HG03066 (cell line): Measurements from ENCODE around the gene GRM4.
"Not testable (repeated sequence)": the region's sequence is repeated elsewhere in the genome, so short reads cannot be mapped to it uniquely, and the experiment has no call there.

Source experiments
- ATAC-seq: cut with Tn5 transposase; IDR thresholded peaks from one replicate; pipeline ENCODE4 v1.9.1; 2021; ENCODE audit warnings: low read depth; ENCODE audit not compliant: unreplicated experiment

The GRM4 gene

DNA sequence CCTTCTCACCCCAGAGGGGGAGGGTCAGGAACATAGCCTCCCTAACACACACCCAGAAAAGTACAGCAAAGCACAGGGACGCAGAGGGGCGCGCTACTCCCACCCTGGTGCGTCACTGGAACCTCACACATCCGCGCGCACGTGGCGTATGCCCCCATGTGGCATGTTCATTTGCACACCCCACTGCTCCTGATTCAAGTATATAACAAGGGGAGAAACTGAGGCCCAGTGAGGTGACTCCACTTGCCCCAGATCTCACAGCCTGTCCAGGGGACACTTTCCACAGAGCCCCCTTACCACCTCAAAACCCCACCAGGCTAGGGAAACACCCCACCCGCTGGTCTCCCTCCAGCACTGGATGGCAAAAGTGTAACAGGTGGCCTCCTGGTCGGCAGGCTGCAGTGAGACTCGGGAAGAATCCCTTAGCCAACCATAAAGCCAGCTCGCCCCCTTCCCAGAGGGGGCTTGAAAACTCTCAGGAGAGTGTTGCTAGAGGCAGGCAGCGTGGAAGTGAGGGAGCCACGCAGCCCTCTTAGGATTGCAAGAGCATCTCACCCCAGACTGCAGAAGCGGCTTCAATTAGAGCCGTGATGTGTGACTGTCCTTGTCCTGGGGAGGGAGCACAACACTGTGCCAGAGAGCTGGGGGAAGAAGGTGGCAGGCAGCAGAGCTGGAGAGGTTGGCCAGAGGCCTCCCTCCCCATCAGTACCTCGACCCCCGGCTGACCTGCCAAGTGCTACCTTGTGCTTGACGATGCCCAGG lies at the start of gene GRM4:
Gene GRM4, minus strand, starts transcription at position 67 of the 762 bp plus-strand sequence. CDS start 12,591 bp downstream, outside the sequence.
- no peak for ATAC-seq

DNA sequence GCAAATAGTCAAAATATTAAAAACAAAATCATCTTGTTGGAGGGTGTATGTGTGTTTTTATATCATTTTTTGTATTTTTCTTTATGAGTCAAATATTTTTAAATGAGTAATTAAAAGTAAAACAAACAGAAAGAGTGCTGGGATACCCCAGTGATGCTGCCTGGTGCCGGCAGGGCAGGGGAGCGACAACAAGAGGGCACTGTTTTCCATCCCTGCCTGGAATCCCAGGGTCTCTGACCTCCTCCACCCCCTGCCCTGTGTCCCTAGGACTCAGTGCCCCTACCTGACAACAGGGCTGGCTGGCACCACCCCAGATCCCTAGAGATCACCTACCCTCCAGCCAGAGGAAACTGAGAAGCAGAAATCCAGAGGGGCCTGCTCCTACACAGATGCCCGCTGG lies 48.9 kb upstream of the GRM4 start:
- ATAC-seq, result no peak

DNA sequence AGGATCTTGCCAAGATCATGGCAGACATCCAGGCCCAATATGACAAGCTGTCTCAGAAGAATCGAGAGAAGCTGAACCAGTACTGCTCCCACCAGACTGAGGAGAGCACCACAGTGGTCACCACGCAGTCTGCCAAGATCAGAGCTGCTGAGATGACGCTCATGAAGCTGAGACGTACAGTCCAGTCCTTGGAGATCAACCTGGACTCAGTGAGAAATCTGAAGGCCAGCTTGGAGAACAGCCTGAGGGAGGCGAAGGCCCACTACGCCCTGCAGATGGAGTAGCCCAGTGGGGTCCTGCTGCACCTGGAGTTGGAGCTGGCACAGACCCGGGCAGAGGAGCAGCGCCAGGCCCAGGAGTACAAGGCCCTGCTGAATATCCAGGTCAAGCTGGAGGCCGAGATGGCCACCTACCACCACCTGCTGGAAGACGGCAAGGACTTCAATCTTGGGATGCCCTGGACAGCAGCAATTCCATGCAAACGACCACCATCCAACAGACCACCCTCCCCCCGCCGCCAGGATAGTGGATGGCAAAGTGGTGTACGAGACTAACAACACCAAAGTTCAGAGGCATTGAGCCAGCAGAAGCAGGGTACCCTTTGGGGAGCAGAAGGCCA lies 44.7 kb upstream of the GRM4 start:
- ATAC-seq, result no peak

DNA sequence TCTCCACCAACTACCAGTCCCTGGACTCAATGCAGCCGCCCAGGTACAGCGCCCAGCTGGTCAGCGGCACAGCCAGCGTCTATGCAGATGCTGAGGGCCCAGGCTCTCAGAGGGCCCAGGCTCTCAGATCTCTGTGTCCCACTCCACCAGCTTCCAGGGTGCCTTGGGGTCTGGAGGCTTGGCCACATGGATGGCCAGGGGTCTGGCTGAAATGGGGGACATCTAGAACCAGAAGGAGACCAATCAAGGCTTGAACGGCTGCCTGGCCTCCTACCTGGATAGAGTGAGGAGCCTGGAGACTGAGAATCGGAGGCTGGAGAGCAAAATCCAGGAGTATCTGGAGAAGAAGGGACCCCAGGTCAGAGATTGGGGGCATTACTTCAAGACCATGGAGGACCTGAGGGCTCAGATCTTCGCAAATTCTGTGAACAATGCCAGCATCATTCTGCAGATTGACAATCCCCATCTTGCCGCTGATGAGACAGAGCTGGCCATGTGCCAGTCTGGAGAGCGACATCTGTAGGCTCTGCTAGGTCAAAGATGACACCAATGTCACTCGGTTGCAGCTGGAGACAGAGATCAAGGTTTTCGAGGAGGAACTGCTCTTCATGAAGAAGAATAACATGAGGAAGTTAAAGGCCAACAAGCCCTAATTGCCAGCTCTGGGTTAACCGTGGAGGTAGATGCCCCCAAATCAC lies 44.1 kb upstream of the GRM4 start:
- ATAC-seq, result no peak

DNA sequence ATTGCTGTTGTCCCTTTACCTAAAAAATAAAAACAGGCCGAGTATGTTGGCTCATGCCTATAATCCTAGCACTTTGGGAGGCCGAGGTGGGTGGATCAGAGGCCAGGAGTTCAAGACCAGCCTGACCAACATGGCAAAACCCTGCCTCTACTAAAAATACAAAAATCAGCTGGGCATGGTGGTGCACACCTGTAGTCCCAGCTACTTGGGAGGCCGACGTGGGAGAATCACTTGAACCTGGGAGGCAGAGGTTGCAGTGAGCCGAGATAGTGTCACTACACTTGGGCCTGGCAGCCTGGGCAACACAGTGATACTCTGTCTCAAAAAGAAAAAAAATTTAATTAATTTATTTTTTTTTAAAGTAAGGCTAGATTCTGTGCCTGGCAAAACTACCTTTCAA lies 38.8 kb upstream of the GRM4 start:
- not testable (repeated sequence) for ATAC-seq

DNA sequence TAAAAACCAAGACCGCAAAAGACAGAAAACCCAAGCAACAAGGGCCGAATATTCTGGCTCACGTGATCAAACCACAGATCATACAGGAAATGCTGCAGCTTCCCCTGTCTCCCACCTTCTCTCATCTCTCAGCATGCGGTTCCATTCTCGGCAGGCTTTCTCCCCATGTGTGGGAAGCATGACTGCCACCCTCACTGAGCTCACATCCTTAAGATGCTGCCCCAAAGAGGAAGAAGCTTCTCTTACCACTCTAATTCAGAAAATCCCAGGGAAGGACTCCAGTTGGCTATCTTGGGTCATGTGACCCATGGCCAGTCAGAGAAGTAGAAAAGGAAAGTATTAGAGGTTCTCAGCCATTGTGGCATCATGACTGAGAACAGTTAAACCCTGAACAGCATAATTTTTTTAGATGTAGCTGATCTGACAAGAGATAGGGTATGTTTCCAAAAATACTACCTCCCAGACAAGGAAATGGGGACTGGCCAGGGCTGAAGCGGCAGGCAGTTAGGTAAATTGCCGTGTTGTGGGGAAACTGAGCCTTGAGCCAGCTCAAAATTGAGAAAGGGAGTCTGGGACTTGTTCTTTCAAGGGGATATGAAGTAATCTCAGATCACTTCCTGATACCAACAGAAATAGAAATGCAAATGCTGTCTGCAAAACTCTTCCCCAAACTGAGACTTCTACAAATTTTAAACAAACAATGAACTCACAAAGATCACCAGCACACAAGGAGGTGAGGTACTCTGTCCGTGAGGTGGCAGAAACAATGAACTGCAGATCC lies 37.1 kb upstream of the GRM4 start:
- ATAC-seq, result no peak

DNA sequence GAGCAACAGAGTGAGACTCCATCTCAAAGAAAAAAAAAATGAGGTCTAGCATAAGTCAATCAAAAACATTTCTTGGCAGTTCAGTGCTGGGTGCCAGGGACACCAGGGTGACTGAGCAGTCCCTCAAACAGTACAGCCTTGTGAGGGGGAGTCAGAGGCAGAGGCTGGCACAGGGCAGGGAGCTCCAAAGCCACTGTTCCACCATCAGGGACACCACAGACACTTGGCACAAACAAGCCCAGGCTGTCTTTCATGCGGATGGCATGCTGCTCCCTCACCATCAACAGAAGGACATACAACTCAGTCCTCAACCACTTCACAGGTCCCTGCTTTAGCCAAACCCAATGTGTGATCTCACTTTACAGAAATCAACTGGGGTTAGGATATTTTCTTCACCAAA lies 36.0 kb upstream of the GRM4 start:
- no peak for ATAC-seq

DNA sequence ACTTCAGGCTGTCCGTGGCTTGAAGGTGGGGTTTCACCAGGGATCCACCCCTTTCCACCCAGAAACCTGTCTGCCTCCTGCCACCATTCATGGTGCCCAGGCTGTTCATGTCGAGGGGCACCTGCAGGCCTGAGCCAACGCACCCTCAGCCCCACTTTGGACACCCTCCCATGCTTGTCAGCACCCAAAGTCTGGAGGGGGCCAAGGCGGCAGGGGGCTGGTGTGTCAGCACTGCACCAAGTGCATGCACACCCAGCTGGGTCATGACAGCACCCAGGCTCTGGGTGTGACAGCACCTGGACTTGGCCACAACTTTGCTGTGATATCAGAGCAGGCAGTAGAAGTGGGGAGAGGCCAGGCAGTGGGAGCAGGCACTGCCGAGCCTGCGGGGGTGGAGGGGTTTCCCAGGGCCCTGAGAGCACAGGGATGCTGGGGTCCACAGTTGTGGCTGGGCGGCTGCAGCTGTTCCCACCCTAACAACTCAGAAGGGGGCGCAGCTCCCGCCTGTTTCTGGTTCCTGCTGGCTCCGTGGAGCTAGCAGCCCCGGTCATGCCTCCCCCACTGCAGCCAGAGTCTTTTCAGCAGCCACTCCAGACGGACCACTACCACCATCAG lies 33.3 kb upstream of the GRM4 start:
- no peak for ATAC-seq

DNA sequence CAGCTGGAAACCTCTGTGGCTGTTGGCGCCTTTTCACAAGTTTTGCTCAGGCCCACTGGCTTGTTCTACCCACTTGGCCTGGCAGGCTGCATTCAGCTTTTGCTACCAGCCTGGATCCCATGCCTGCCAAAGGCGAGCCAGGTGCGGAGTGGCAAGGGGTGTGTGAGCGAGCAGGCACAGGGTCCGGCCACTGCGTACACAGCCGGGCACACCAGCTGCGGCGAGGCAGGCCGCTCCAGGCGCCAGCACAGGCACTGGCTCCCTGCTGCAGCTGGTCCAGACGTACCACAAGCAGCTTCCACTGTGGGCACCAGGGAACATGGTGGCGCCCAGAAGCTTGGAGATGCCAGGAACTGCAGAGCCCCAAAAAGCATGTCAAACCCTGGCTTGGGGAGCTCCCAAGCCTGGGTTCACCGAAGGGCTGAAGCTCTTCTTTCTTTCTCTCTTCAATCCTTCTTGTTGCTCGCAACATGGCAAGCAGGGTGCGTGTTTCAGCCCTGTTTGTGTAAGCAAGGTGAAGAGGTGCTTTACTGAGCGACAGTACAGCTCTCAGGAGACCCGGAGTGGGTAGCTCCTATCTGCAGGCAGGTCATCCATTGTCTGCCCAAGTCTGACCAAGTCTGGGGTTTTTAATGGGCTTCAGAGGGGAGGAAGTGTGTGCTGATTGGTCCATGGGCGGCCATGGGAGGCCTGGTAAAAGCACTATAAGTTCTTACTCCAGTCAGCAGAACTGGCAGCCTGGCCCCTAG lies 32.6 kb upstream of the GRM4 start:
- ATAC-seq, result no peak

DNA sequence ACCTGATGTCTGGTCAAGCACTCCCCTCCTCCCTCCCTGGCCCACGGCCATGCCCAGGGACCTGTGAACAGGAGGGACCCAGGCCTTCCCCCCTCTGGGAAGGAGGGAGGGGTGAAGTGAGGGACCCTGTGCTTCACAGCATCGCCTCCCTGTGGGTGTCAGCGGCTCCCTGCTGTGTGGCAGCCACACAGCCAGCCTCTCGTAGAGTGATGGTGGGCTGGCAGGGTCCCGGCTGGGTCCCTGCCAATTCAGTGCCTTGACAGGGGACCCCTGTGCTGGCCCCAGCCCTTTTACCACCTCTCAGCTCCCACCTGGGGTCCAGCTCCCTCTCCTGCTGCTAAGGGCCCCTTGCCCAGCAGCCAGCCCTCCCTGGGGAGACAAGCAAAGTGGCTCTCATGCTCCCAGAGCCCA lies 31.3 kb upstream of the GRM4 start:
- ATAC-seq, result no peak

DNA sequence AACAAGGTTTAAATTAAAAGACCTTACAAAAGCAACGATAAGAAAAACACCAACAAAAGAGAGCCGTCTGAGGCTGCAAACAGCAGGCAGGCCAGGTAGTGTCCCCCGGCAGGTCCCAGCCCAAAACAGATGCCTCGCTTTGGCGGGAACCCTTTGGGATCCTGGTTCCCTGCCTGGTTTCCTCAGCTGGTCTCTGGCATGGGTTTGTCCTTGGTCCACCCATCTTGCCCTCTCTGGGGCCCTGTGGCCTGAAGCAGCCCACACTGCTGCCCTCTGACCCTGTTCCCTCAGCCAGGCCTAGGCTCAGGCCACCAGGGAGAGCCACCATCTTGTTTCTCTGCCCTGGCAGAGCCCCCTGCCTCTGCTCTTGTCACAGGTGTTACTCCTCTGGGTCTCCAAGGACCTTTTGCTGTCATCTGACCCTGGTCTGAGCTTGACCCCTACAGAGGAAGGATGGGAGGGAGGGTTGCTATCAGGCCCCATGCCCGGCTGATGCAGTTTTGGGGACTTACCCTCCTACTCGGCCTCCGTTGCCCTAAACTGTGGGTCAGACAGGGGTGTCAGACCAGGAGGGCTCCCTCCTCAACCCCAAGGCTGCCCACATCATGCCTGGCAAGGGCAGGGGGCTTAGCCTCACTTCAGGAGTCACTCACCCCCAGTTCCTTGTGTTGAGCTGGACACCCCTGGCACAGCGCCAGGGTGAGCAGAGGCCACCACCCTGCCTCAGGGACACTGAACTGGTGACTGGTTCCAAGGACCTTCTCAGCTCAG lies 30.6 kb upstream of the GRM4 start:
- no peak for ATAC-seq

DNA sequence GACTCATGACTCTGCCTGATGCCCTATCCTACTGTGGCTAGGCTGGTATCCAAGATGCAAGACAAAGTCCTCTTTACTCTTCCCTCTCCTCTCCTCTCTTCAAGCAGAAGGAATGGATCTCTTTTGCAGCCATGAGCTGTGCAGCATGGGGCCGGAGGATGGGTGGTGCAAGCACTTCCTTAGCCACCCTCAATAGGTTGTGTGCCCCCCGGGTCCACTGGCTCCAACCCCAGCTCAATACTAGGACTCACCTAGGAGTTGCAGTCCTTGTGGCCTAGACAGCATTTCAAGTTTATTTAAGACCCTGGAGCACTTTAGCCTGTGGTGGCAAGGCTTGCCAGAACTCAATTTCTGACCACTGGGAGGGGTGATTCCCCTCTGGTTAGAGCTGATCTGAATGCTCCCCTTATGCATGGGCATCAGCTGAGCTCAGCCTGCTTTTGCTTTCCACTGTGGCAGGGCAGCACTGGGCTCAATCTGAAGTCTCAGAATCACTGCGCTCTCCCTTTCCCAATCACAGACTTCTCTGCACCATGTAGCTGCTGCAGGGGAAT lies 29.0 kb upstream of the GRM4 start:
- ATAC-seq, result no peak

DNA sequence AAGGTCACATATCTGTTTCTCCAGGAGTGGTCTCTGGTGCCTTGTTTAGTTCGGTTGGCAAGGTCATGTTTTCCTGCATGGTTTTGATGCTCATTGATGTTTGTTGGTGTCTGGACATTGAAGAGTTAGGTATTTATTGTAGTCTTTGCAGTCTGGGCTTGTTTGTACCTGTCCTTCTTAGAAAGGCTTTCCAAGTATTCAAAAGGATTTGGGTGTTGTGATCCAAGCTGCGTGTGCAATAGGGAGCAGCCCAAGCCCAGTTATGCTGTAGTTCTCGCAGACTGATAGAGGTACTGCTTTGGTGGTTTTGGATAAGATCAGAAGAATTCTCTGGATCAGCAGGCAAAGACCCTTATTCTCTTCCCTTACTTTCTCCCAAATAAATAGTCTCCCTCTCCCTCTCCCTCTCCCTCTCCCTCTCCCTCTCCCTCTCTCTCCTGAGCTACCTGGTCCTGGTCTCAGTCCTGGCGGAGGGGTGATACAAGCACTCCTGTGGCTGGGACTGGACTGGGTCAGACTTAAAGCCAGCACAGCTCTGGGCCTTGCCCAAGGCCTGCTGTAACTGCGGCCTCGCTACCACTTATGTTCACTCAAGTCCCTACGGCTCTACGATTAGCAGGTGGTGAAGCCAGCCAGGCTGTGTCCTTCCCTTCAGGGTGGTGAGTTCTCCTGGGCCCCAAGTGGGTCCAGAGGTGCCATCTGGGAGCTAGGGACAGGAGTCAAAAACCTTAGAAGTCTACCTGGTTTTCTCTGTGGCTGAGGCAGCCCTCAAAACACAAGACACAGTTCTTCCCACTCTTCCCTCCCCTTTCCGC lies 27.3 kb upstream of the GRM4 start:
- no peak for ATAC-seq

DNA sequence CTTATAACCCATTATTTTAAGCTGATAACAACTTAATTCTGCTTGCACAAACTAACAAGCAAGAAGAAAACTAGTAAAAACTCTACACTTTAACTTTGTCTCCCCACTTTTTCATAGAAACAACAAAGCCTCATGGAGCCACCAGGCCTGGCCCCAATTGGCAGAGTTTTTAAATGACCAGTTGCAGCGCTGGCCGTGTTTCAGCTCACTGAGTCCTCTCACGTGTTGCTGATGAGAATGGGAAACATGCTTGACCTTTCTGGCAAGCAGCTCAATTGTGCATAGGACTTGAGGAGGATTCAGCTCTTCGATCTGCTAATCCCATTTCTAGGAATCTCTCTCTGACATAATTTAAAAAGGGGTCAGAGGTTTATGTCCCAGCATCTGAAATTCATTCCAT lies 24.5 kb upstream of the GRM4 start:
- no peak for ATAC-seq

DNA sequence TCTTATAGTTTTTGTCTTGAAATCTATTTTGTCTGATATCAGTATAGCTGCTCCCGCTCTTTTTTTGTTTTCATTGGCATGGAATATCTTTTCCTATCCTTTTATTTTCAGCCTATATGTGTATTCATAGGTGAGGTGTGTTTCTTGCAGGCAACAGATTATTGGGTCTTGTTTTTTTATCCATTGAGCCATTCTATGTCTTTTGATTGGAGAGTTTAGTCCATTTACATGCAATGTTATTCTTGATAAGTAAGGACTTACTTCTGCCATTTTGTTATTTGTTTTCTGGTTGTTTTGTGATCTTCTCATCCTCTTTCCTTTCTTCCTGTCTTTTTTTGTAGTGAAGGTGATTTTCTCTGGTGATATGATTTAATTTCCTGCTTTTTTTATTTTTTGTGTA lies 24.0 kb upstream of the GRM4 start:
- no peak for ATAC-seq

DNA sequence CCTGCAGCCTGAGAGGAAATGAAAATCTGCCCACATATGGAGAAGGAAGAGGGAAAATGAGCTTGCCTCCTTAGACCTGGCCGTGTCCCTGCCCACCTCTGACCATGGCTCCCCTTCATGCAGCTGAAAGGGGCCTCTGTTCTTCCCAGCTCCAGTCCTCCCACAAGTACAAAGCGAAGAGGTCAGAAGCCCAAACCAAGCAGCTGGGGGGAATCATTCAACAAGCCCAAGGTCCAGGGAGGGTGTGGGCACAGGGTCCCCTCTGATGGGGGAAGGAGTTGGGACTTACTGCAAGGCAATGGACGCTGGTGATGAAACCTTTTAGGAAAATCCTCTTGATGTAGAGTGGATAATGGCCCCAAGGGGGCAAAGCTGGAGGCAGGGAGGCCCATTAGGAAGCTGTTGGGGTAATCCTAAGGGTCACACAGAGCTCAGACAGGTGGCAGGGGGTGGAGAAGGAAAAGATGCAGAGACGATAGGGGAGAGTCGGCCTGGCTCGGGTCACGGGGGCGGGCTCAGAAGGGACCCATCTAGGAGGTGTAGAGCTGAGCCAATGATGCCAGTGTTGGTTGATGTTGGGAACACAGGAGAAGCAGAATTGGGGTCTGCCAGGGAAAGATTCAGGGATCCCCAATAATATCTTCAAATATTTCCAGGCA lies 16.1 kb upstream of the GRM4 start:
- no peak for ATAC-seq

DNA sequence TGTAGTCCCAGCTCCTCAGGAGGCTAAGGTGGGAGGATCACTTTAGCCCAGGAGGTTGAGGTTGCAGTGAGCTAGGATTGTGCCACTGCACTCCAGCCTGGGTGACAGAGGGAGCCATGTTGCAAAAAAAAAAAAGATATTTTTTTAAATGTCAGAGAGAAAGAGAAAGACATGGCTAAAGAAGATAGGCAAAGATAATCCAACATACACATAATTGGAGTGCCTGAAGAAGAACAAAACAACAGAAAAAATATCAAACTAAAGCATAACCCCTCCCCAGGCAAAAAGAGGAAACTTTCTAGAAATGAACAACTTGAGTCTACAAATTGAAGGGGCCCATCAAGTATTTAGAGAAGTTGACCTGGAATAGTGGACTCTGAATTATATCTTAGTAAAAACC lies 14.0 kb upstream of the GRM4 start:
- ATAC-seq, result no peak

DNA sequence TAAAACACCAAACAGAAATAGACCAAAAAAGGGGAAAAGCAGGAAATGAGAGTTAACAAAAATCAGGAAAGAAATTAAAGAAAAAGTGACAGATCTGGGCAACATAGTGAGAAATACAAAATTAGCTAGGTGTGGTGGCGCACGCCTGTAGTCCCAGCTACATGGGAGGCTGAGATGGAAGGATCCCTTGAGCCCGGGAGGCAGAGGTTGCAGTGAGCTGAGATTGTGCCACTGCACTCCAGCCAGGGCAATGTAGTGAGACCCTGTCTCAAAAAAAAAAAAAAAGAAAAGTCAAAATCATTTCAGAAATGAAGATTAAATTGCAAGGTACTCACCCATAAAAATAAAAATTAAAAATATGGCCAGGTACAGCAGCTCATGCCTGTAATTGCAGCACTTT lies 13.0 kb upstream of the GRM4 start:
- no peak for ATAC-seq
